HG03095 (cell line): ENCODE measurements around the gene RSL24D1.
A peak's percentile ranks its signal among the peaks of the same experiment; 100 is the strongest.
"Not testable (repeated sequence)": the region's sequence is repeated elsewhere in the genome, so short reads cannot be mapped to it uniquely, and the experiment has no call there.

Experiments
- ATAC-seq: cut with Tn5 transposase; IDR thresholded peaks from one replicate; pipeline ENCODE4 v1.9.1; 2021; ENCODE audit warnings: moderate library complexity; ENCODE audit not compliant: unreplicated experiment

The RSL24D1 gene

GRCh38 chr15:55218056-55218455 is 21.3 kb upstream of the RSL24D1 start:
- no peak for ATAC-seq

GRCh38 chr15:55204464-55204863 is 7.7 kb upstream of the RSL24D1 start:
- ATAC-seq, result no peak

- no peak for ATAC-seq
Observed at GRCh38 chr15:55202206-55202605, 5.5 kb upstream of the RSL24D1 start.

GRCh38 chr15:55198706-55199105 is 2.0 kb upstream of the RSL24D1 start:
- ATAC-seq, result no peak

- ATAC-seq, result no peak
Observed at GRCh38 chr15:55197719-55198118, 978 bp upstream of the RSL24D1 start.

GRCh38 chr15:55197362-55197705 is 593 bp upstream of the RSL24D1 start:
- peak; percentile 11 for ATAC-seq

- no peak for ATAC-seq
Observed at GRCh38 chr15:55195996-55196395, 745 bp downstream of the RSL24D1 start.

- no peak for ATAC-seq
Observed at GRCh38 chr15:55194256-55194655, 2.5 kb downstream of the RSL24D1 start.

GRCh38 chr15:55186331-55186730 is 10.4 kb downstream of the RSL24D1 start:
- ATAC-seq, result no peak

GRCh38 chr15:55183679-55184078 is 13.1 kb downstream of the RSL24D1 start:
- ATAC-seq, result no peak

- ATAC-seq, result no peak
Observed at GRCh38 chr15:55179141-55179540, 17.6 kb downstream of the RSL24D1 start.

- ATAC-seq, result no peak
Observed at GRCh38 chr15:55170361-55170760, 26.4 kb downstream of the RSL24D1 start.

- peak; percentile 87 for ATAC-seq
Observed at GRCh38 chr15:55168350-55168974, 28.3 kb downstream of the RSL24D1 start.

GRCh38 chr15:55164284-55164683 is 32.5 kb downstream of the RSL24D1 start:
- ATAC-seq, result no peak

GRCh38 chr15:55151631-55152030 is 45.1 kb downstream of the RSL24D1 start:
- ATAC-seq, result no peak

- ATAC-seq, result not testable (repeated sequence)
Observed at GRCh38 chr15:55143132-55143531, 53.6 kb downstream of the RSL24D1 start.

GRCh38 chr15:55133972-55134371 is 62.8 kb downstream of the RSL24D1 start:
- no peak for ATAC-seq

- no peak for ATAC-seq
Observed at GRCh38 chr15:55132672-55133071, 64.1 kb downstream of the RSL24D1 start.
